RWPE2 (cell line): ENCODE results near the gene SHISA9.

ENCODE experiments used
- ATAC-seq: fragments of 200-7000 bp; cut with Tn5 transposase; 3 replicates; pipeline ENCODE4 v1.9.1; 2021; ENCODE audit warnings: low read depth
- DNase-seq: peaks from one replicate; pipeline ENCODE4 v3.0.0-alpha.2; 2020; ENCODE audit warnings: low spot score
- H3K27ac ChIP-seq: fragments of 450-650 bp; 2 replicates; pipeline ENCODE4 v1.5.1; 2017; ENCODE audit warnings: mild to moderate bottlenecking; ENCODE audit not compliant: poor library complexity, severe bottlenecking
- H3K27me3 ChIP-seq: fragments of 250-450 bp; sonication (Bioruptor Pico); 2 replicates; pipeline ENCODE4 v1.5.1; 2021; ENCODE audit warnings: mild to moderate bottlenecking, moderate library complexity; ENCODE audit not compliant: insufficient read depth, poor library complexity, severe bottlenecking
- H3K36me3 ChIP-seq: fragments of 250-450 bp; sonication (Bioruptor Pico); 2 replicates; pipeline ENCODE4 v1.5.1; 2020; ENCODE audit warnings: low read depth, mild to moderate bottlenecking, moderate library complexity
- H3K4me1 ChIP-seq: fragments of 250-450 bp; sonication (Bioruptor Pico); 2 replicates; pipeline ENCODE4 v1.5.1; 2021; ENCODE audit warnings: mild to moderate bottlenecking, moderate library complexity; ENCODE audit not compliant: insufficient read depth, poor library complexity, severe bottlenecking
- H3K4me3 ChIP-seq: fragments of 250-450 bp; sonication (Bioruptor Pico); 2 replicates; pipeline ENCODE4 v1.5.1; 2021; ENCODE audit warnings: mild to moderate bottlenecking, moderate library complexity; ENCODE audit not compliant: severe bottlenecking
- H3K9me3 ChIP-seq: fragments of 250-450 bp; sonication (Bioruptor Pico); 2 replicates; pipeline ENCODE4 v1.5.1; 2021; ENCODE audit warnings: mild to moderate bottlenecking, moderate library complexity; ENCODE audit not compliant: severe bottlenecking
- CTCF ChIP-seq: fragments of 450-650 bp; IDR thresholded peaks from one replicate; pipeline ENCODE4 v1.5.1; 2017; ENCODE audit warnings: mild to moderate bottlenecking, moderate library complexity; ENCODE audit not compliant: poor library complexity, severe bottlenecking

SHISA9 gene

DNA sequence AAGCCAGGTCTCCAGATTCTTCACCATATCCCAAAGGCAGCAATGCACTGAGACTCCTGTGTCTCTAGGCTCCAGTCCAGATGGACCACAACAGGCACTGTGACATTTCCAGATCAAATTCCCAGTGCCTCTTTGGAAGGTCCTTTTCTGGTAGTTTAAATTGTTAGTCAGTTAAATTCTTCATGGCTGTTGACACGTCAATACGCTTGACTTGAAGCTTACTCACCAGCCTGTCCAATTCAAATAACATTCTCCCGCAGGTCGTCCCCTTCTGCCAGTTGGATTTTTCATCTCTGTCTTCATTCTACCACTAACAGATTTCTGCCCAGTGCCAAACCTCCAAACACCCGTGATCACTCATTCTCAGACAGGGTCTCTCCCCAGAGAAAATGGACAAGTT lies 86.7 kb downstream of the SHISA9 start:
- Histone ChIP-seq H3K4me1 (no peaks in the 10 kb centered on the region), H3K4me3 (no peak overlapping the region), H3K36me3 (no peaks in the 10 kb centered on the region), H3K27me3 (no peaks in the 10 kb centered on the region), H3K27ac (no peak overlapping the region), H3K9me3 (peaks cover 2% of the 10 kb centered on the region)
- no peak for DNase-seq
- ATAC-seq, result no peak
- no peak for TF ChIP-seq CTCF

DNA sequence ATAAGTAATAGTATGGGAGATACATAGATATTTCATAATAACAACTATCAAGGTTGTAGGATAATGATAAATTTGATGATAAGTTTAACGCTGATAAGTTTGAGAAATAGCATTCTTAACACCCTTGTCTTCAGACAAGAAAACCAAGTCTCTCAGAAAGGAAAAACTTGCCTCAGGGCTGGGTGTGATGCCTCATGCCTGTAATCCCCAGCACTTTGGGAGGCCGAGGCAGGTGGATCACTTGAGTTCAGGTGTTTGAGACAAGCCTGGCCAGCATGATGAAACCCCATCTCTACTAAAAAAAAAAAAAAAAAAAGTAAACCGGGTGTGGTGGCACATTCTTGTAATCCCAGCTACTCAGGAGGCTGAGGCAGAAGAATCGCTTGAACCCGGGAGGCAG lies 90.7 kb downstream of the SHISA9 start:
- Histone ChIP-seq H3K27me3 (no peaks in the 10 kb centered on the region), H3K4me1 (no peaks in the 10 kb centered on the region), H3K4me3 (no peak overlapping the region), H3K27ac (no peak overlapping the region), H3K9me3 (no peaks in the 10 kb centered on the region), H3K36me3 (no peaks in the 10 kb centered on the region)
- DNase-seq (no peak), ATAC-seq (no peak)
- no peak for TF ChIP-seq CTCF

- no peak for TF ChIP-seq CTCF
- Histone ChIP-seq H3K27me3 (no peaks in the 10 kb centered on the region), H3K4me3 (no peak overlapping the region), H3K36me3 (no peaks in the 10 kb centered on the region), H3K27ac (no peak overlapping the region), H3K4me1 (no peaks in the 10 kb centered on the region), H3K9me3 (no peaks in the 10 kb centered on the region)
- ATAC-seq (no peak), DNase-seq (no peak)
These were observed 93.0 kb downstream of the SHISA9 start for GRCh38 chr16:12994402-12994801.

DNA sequence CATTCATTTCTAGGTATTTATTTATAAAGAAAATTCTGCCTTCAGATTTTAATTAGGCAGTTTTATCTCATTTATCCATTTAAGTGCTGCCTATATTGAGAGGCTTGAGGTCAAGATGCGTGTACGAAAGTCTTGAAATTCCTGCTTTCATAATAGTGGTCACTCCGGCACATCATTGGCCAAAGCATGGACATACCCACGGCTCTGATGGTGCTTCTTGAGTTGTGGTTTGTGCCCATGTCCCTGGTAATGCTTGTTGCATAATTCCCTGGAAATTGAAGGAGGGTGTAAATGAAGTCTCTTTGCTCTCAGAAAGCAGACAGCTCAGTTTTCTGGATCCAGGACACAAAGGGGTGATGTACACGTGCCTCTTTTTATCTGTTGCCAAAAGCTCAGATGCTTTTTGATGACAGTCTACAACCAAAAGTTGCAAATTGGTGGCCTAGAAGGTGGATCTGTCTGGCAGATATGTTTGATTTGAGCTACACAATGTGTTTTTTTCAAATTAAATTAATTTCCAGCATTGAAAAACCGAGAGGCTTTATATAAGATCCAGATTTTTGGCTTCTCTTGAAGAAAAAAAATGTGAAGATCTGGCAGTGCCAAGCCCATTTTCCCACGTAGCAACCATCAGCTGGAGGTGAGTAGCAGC lies 94.4 kb downstream of the SHISA9 start:
- DNase-seq (no peak), ATAC-seq (no peak)
- Histone ChIP-seq H3K4me3 (no peak overlapping the region), H3K9me3 (no peaks in the 10 kb centered on the region), H3K36me3 (no peaks in the 10 kb centered on the region), H3K27ac (no peak overlapping the region), H3K27me3 (no peaks in the 10 kb centered on the region), H3K4me1 (no peaks in the 10 kb centered on the region)
- TF ChIP-seq CTCF, result no peak

- H3K9me3 ChIP-seq, result peaks cover 2% of the 10 kb centered on the region
These were observed 97.1 kb downstream of the SHISA9 start for GRCh38 chr16:12998361-12999085.

More at GRCh38 chr16:12998361-12999085, 97.1 kb downstream of the SHISA9 start:
- DNase-seq, result no peak
- Histone ChIP-seq H3K4me1 (no peaks in the 10 kb centered on the region), H3K27me3 (no peaks in the 10 kb centered on the region), H3K4me3 (no peak overlapping the region), H3K36me3 (no peaks in the 10 kb centered on the region), H3K27ac (no peak overlapping the region)
- no peak for TF ChIP-seq CTCF
- ATAC-seq, result no peak
